GM19023 (cell line): Measurements from ENCODE around the gene SLITRK6.
"Not testable (repeated sequence)": the region's sequence is repeated elsewhere in the genome, so short reads cannot be mapped to it uniquely, and the experiment has no call there.

Experiments used
- ATAC-seq: cut with Tn5 transposase; IDR thresholded peaks from one replicate; pipeline ENCODE4 v1.9.1; 2021; ENCODE audit warnings: mild to moderate bottlenecking, moderate library complexity; ENCODE audit not compliant: unreplicated experiment

The SLITRK6 gene, protein sequence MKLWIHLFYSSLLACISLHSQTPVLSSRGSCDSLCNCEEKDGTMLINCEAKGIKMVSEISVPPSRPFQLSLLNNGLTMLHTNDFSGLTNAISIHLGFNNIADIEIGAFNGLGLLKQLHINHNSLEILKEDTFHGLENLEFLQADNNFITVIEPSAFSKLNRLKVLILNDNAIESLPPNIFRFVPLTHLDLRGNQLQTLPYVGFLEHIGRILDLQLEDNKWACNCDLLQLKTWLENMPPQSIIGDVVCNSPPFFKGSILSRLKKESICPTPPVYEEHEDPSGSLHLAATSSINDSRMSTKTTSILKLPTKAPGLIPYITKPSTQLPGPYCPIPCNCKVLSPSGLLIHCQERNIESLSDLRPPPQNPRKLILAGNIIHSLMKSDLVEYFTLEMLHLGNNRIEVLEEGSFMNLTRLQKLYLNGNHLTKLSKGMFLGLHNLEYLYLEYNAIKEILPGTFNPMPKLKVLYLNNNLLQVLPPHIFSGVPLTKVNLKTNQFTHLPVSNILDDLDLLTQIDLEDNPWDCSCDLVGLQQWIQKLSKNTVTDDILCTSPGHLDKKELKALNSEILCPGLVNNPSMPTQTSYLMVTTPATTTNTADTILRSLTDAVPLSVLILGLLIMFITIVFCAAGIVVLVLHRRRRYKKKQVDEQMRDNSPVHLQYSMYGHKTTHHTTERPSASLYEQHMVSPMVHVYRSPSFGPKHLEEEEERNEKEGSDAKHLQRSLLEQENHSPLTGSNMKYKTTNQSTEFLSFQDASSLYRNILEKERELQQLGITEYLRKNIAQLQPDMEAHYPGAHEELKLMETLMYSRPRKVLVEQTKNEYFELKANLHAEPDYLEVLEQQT

DNA sequence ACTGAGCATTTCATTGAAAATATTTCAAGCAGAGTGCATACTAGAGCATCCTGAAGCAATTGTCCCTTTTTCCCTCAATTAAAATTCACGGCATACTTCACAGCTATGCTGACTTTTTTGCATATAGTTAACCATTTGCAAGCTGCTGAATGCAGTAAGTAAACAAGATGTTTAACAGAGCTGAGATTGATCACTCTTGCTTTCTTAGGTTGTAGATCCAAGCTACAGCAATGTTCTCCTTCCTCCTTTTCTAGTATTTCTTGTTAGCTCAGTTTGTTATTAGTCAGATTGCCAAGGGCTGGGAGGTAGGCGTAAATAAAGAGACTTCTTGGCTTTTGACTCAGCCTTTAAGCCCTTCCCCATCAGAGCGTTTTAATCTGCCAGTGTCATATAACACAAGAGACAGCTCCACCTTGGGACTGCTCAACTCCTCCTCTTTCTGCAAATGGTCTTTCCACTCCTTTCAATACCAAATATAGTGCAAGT lies at the start of gene SLITRK6:
Gene SLITRK6 (minus strand): TSS at position 323 of the 486 bp plus-strand sequence. CDS start 2,911 bp downstream, outside the sequence.
- ATAC-seq: no peak

DNA sequence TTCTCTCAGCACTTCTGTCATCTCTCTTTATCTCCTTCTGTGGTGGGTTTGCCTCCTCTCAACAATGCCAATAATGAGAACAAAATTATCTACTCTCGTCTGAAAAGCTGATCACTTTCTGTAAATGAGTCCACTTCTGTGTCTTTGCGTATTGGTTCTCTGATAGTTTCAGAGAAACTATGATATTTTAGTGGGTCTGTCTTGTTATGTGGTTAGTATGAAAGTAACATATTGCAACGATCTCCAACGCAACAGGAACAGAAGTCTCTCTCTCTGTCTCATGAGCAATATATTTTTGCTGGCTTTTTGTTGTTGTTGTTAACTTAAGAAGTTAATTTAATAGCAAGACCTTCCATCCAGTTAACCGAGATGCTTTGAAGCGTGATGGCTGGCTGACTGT lies 47.8 kb upstream of the SLITRK6 start:
- ATAC-seq: no peak

DNA sequence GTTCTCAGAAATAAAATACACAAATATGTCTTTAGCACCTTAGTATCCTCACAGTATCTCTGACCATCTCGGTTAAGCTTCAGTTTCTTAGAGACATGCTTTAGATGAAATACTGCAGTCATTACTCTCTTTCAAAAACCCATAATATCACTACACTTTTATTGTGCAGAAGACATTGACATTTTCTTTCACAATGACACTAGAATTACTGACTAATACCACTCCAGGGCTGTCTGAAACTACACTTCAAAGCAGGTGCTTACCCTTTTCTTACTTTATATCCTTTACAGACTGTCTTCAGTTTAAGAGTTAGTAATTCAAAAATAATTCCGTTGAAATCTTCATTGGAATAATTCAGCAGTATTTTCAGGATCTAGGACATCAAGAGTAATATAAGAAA lies 42.2 kb upstream of the SLITRK6 start:
- no peak for ATAC-seq

DNA sequence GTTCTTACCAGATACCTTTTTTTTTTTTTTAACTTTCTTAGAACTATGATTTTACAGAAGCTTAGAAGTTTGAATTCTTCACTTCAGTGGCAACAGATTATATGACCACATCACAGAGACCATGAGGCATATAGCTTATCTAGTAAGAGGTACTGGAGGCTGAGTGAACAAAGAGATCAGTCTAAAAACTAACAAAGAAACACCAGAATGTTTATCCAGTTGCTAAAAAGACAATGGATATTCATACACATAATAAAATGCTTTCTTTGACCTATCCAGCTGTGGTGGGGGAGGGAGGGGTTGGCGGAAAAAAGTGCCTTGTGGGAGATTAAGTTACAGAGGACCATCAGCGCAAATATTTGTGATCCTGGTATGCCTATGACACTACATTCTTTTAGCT lies 34.7 kb upstream of the SLITRK6 start:
- no peak for ATAC-seq

DNA sequence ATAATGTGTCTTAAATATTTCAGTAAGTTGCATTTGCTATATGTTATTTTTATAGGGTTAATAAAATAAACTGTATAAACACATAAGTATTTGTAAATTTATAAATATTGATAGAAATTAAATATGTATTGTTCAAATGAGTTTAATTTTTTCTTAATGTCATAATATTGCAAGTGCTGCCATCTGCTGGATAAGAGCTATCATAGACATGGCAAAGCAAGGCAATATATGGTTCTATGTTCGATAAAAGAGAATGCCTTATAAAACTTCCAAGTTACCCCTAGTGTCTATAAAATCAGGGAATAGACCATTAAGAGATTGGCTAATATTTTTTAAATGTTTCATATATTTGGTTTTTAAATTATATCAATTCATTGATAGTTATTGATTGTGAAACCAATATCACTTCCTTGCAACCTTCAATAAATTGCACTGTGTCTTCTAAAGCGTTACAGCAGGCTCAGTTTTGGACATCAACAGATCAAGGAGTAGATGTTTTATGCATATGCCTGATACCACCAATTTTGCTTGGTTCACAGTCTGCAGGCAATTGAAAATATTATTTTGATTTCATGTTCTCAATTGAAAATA lies 29.0 kb upstream of the SLITRK6 start:
- ATAC-seq: no peak

DNA sequence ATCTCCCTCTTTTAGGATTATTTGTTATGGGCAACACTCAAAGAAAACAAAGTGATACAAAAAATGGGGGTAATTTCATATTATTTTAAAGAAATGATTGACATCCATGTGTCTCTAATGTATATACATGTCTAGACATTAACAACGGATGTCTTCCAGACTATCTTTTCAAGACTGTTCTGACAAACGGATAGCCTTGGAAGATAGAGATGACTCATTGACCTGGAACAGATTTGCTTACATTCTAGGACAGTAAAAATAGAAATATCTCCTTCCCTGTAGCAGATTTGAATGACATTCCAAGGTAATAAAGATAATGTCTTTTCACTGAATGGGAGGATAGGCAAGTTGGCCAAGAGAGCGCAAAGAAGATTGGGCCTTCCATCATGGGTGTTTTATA lies 26.2 kb upstream of the SLITRK6 start:
- ATAC-seq: no peak

DNA sequence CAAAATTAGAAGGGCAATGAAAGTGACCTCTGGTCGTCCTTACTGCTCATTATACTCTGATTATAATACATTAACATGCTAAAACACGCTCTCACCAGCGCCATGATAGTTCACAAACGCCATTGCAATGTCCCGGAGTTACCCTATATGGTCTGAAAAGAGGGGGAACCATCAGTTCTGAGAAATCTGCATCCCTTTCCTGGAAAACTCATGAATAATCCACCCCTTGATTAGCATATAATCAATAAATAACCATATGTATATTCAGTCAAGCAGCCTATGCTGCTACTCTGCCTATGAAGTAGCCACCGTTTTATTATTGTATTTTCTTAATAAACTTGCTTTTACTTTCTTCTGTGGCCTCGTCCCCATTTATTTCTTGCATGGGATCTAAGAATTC lies 24.6 kb upstream of the SLITRK6 start:
- no peak for ATAC-seq

DNA sequence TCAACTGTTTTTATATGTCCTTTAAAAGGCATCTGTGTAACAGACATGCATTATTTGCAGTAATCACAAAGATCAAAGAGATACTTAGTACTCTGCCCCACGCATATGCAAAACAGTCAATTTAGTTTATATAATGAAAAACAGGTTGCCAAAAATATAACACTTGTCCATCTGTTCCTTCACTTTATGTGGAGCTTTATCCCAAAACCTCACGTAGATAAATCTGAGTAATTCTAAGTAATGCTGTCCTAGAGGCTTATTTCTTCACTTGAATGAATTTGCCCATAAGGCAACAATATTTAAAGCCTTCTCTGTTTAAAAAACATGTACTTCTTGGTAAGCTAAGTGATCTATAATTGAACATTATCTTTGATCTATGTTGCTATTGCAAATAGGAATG lies 20.3 kb upstream of the SLITRK6 start:
- ATAC-seq: no peak

DNA sequence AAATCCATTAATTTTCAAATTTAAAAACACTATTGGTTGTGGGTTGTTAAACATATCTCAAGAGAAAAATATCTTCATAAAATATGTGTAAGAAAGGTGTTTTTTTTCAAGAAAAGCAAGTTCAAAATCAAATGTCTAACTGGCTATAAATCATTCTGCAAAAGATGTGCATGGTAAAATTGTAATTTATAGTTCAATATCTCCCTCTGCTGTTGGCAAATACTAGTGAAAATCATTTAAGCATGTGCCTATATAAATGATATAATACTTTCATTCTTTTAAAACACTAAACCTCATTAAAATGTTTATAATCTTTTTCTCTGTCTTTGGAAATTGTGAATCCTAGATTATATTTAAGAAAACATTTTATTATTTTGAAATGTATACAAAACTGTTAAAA lies 17.2 kb upstream of the SLITRK6 start:
- ATAC-seq: no peak

DNA sequence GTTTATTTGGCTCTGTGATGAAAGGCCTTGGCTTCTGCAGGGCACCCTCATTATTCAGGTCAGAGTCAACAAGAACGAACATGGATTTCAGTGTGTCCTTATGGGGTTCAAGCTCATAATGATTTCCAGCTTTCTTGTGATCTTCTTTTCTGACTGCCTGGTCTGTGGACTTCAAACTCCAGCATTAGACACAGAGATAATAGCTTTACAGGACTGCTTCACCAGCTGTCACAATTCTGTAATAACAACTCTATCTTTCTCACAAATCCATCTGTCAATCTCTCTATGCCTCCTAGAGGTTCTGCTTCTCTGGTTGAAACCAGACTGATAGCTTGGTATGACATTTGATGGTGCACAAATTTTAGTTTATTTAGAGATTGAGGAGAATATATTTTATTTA lies 13.1 kb upstream of the SLITRK6 start:
- ATAC-seq: no peak

DNA sequence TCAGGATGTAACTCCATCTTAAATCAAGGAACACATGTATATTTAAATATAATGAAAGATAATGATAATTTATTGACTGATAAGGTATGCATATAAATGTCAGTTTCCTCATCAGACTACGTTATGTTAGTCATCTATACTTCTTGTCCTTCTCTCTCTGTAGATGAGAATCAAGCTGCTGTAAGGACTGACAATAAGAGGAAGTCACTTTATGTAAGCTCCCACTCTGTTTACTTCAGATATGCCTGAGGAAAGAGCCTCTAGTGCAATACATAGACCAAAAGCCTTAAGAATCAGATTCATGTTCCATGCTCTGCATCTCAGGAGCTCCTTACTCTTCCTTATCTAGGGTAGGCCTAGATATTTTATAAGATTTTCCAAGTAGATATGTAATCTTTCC lies 9.6 kb upstream of the SLITRK6 start:
- no peak for ATAC-seq

DNA sequence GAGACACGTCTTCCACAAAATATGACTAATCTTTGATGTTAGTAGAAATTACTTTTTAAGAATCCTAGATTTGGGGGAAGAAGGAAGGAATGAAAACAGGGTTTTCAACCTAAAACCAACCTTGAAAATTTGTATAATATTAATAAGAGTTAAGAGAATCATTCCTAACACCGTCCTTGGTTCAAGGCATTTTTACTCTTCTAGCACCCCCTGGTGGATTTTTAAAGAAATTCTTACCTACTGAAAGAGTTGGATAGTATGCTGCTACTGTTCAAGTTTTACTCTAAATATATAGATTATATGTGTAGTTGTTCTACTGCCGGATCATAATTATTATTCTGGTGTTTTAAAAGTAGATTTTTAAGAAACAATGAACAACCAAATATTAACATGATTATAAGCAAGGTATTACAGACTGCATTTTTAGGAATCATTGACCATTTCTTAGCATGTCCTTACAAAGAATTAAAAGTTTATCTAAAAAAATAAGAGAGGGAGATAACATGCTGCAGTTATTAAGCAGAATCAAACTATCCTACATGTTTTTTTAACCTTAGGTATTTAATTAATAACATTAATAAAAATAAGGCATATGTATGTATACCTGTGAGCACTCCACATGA lies 7.4 kb upstream of the SLITRK6 start:
- peak; percentile 87 for ATAC-seq

DNA sequence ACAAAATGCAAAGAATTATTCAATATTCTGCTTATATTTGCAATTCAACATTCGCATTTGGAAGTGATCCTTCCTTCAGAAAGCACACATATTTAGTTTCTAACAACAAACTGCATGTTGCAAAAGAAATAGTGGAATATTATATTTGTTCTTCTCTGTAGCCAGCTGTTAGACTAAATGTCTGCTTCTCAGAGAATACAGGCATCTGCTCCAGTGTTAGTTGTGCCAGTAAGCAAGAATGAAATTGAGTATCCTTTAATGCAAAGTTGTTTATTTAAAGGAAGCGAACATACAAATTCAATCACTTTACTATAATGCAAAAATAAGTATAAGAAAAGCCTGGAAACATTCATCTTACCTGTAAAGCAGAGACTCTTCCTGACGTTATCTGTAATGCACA lies 663 bp downstream of the SLITRK6 start:
- no peak for ATAC-seq

DNA sequence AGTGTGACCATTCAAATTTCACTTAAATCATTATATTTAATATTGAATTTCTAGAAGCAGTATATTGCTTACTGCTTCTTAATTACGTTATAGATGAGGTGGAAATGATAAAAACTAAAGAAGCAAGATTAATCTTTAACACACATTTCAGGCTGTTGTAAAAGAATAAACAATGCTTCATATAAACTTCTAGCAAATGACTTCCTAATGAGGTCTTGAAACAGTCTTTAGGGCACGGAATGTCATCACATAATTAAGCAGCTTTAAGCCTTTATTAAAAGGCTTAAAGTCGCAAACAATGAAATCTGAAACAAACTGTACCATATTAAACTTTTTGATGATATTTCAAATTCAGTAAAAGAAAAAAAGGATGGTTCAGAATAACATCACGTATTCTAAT lies 1.9 kb downstream of the SLITRK6 start:
- ATAC-seq: no peak

DNA sequence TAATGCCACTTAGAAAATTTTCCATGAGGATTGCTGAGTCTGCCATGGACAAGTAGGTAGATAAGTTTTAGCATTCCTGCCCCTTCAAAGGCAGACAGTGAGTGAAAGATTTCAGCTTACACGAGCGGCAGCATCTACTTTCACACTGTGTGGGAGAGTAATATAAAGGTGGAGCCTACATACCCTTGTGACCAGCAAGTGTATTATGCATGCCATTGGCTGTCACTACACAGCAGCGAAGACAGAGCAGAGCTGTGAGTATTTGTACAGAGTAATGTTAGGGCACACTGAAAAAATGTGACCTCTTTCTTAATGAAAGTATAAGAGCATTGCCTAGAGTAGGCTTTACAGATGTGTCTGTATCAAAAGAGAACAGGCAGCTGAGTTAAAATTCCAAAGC lies 14.0 kb downstream of the SLITRK6 start:
- ATAC-seq: no peak

DNA sequence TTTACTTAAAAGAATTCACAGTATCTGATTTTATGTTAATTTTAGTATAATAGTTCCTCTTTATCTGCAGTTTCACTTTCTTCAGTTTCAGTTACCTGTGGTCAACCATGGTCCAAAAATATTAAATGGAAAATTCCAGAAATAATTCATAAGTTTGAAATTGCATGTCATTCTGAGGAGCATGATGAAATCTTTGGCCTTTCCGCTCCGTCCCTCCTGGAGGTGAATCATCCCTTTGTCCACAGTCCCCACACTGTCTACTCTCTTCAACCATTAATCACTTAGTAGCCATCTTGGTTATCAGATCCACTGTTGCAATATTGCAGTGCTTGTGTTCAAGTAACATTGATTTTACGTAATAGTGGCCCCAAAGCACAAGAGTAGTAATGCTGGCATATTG lies 26.9 kb downstream of the SLITRK6 start:
- no peak for ATAC-seq

DNA sequence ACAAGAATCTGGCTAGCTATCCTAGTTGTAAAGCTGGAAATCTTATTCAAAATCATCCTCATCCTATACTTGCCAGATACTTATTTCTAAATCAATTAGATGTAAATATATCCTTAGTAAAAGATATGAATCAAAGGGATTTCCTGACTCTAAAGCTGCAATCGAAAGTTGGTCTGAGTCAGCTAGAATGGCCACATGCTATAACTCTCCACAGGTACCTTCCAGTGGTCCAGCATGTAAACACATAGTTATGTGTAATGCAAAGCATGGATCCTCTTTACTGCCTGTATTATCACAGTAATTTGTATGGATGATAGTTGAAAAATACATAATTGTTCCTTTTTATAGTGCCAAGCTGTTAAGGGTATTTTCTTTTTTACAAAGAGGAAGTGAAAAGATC lies 27.4 kb downstream of the SLITRK6 start:
- no peak for ATAC-seq

DNA sequence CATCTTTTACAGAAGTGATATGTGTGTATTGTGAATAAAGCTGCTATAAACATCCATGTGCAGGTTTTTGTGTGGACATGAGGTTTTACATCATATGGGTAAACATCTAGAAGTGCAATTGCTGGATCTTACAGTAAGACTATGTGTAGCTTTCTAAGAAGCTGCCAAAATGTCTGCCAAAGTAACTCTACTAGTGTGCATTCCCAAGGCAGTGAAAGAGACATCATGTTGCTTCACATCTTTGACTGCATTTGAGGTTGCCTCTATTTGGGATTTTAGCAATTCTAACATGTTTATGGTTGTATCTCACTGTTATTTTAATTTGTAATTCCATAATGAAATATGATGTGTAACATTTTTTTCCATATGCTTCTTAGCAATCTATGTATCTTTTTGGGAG lies 30.3 kb downstream of the SLITRK6 start:
- no peak for ATAC-seq

DNA sequence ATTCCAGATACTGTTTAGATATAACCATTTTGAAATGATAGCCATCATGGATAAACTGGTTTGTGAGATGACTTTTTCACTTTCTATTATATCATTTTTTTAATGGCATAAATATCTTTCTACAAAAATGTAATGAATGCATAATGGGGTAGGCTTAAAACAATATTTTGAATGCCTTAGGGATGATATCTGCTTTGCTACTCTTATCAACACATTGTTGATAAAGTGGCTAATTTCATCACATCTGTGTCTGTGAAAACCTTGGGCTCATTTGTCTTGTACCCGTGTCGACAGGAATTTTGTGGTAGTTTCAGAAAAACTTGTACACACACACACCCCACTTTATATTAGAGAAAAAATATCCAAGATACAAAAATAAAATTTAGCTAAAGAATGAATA lies 44.1 kb downstream of the SLITRK6 start:
- no peak for ATAC-seq

DNA sequence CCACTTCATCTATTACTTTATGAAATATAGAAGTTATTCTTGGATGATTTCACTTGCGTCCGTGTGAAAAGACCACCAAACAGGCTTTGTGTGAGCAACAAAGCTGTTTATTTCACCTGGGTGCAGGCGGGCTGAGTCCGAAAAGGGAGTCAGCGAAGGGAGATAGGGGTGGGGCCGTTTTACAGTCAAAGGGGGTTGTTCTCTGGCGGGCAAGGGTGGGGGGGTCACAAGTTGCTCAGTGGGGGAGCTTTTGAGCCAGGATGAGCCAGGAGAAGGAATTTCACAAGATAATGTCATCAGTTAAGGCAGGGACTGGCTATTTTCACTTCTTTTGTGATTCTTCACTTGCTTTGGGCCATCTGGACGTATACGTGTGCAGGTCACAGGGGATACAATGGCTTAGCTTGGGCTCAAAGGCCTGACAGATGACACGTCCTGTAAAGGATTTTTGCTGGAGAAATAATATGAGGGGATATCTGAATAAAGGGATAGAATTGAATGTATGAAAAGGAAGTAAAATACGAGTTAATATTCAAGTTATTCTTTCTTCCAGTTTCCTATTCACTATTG lies 55.9 kb downstream of the SLITRK6 start:
- ATAC-seq: not testable (repeated sequence)
